HepG2 (cell line): Measurements from ENCODE around the gene GFPT1. TPM values are rescaled to one million over a fixed set of nuclear protein-coding genes. Genes with fewer than 3 reads are reported as not detected.

ENCODE experiments used
- ADNP ChIP-seq: sonication (generic); formaldehyde crosslinking; IDR thresholded peaks from 2 replicates; pipeline ENCODE4 v1.4.0; 2020; ENCODE audit warnings: missing genetic modification reagents
- ATF6 ChIP-seq: sonication (generic); formaldehyde crosslinking; conservative IDR thresholded peaks from 2 replicates; pipeline ENCODE4 v1.4.0; 2020; ENCODE audit warnings: missing genetic modification reagents
- CERS6 ChIP-seq: sonication (generic); formaldehyde crosslinking; IDR thresholded peaks from 2 replicates; pipeline ENCODE4 v1.5.0; 2020; ENCODE audit warnings: missing genetic modification reagents
- CTCF ChIP-seq: sonication (generic); formaldehyde crosslinking; IDR thresholded peaks from 2 replicates; pipeline ENCODE4 v1.5.0; 2020; ENCODE audit warnings: mild to moderate bottlenecking, missing genetic modification reagents, moderate library complexity
- DR1 ChIP-seq: sonication (generic); formaldehyde crosslinking; IDR thresholded peaks from 2 replicates; pipeline ENCODE4 v1.8.0; 2021; ENCODE audit warnings: mild to moderate bottlenecking, missing genetic modification reagents, inconsistent platforms
- HMGXB4 ChIP-seq, 2 experiments: sonication (generic) in 1 of 2; formaldehyde crosslinking in 1 of 2; IDR thresholded peaks; 2 replicates each; pipeline versions ENCODE4 v1.4.0 to v1.6.1; 2018 to 2020; ENCODE audit warnings: missing genetic modification reagents in 2 of 2, borderline replicate concordance in 1 of 2, low read depth in 1 of 2, mild to moderate bottlenecking in 1 of 2, missing biosample characterization in 1 of 2
- NCOA2 ChIP-seq: sonication (generic); formaldehyde crosslinking; IDR thresholded peaks from 2 replicates; pipeline ENCODE4 v1.8.0; 2022; ENCODE audit warnings: inconsistent platforms
- PHF21A ChIP-seq: sonication (generic); formaldehyde crosslinking; IDR thresholded peaks from 2 replicates; pipeline ENCODE4 v1.5.0; 2020; ENCODE audit warnings: mild to moderate bottlenecking, missing genetic modification reagents
- SAFB2 ChIP-seq: sonication (generic); formaldehyde crosslinking; IDR thresholded peaks from 2 replicates; pipeline ENCODE4 v1.5.1; 2020; ENCODE audit warnings: missing genetic modification reagents, low read depth, mild to moderate bottlenecking, borderline replicate concordance
- SALL1 ChIP-seq: sonication (generic); formaldehyde crosslinking; IDR thresholded peaks from 2 replicates; pipeline ENCODE4 v1.8.0; 2022; ENCODE audit warnings: mild to moderate bottlenecking, missing genetic modification reagents
- SAP130 ChIP-seq: IDR thresholded peaks from 2 replicates; pipeline ENCODE4 v1.6.1; 2016; ENCODE audit warnings: low read depth
- SMC3 ChIP-seq: IDR thresholded peaks from 2 replicates; pipeline ENCODE4 v1.6.1; 2011; ENCODE audit warnings: low read length, improper control_type of control experiment
- SOX13 ChIP-seq, 3 experiments: fragments of 450-650 bp in 1 of 3; sonication (generic) in 1 of 3; formaldehyde crosslinking in 1 of 3; IDR thresholded peaks in 2 of 3; conservative IDR thresholded peaks in 1 of 3; 2 replicates each; pipeline versions ENCODE4 v1.5.0 to v1.6.1; 2016 to 2020; ENCODE audit warnings: antibody characterized with exemption in 1 of 3, mild to moderate bottlenecking in 1 of 3, missing compliant biosample characterization in 1 of 3, missing genetic modification reagents in 1 of 3, moderate library complexity in 1 of 3
- SRY ChIP-seq: sonication (generic); formaldehyde crosslinking; IDR thresholded peaks from 2 replicates; pipeline ENCODE4 v1.8.0; 2022; ENCODE audit warnings: mild to moderate bottlenecking, missing genetic modification reagents
- TARDBP ChIP-seq: sonication (generic); formaldehyde crosslinking; IDR thresholded peaks from 2 replicates; pipeline ENCODE4 v1.8.0; 2022; ENCODE audit warnings: mild to moderate bottlenecking, missing genetic modification reagents
- TBP ChIP-seq: sonication (generic); formaldehyde crosslinking; IDR thresholded peaks from 2 replicates; pipeline ENCODE4 v1.5.0; 2020; ENCODE audit warnings: missing genetic modification reagents
- ZBTB33 ChIP-seq: sonication (generic); formaldehyde crosslinking; IDR thresholded peaks from 2 replicates; pipeline ENCODE4 v1.4.0; 2020; ENCODE audit warnings: missing genetic modification reagents
- ZNF136 ChIP-seq: sonication (generic); formaldehyde crosslinking; IDR thresholded peaks from 2 replicates; pipeline ENCODE4 v1.8.1; 2022; ENCODE audit warnings: low read depth, mild to moderate bottlenecking, moderate library complexity, missing genetic modification reagents
- ZNF607 ChIP-seq: sonication (generic); formaldehyde crosslinking; IDR thresholded peaks from 2 replicates; pipeline ENCODE4 v1.5.1; 2020; ENCODE audit warnings: missing genetic modification reagents, mild to moderate bottlenecking, borderline replicate concordance
- ZNF782 ChIP-seq: sonication (generic); formaldehyde crosslinking; IDR thresholded peaks from 2 replicates; pipeline ENCODE4 v1.4.0; 2020; ENCODE audit warnings: missing genetic modification reagents, mild to moderate bottlenecking, borderline replicate concordance
- polyA plus RNA-seq, 8 experiments: library from polyadenylated mRNA; depleted of rRNA in 3 of 8; stranded (reverse) in 7 of 8; unstranded in 1 of 8; fragments of >200 nt; fragmentation: Illumina TruSeq in 4 of 8; extraction: Trizol in 4 of 8; gene quantifications; 2 replicates each; pipeline versions ENCODE4 v1.2.1 to v1.2.3, GENCODE V29; 2011 to 2016; ENCODE audit warnings: low read depth in 4 of 8, missing spikeins in 1 of 8, mixed read lengths in 1 of 8; ENCODE audit not compliant: insufficient read depth in 1 of 8
- total RNA-seq, 5 experiments: library from RNA; depleted of rRNA; stranded (reverse); fragments of >200 nt; fragmentation: Illumina TruSeq; extraction: Trizol; gene quantifications; 2 replicates each; pipeline ENCODE4 v1.2.3, GENCODE V29; 2016; ENCODE audit warnings: low read depth in 1 of 5

The GFPT1 gene
- total and polyA plus RNA-seq, 2 of the 13 experiments (the other 11 are each of a cell fraction or from before 2014, with no cell fraction given) = 24.0 to 84.9 TPM

- TF ChIP-seq ZBTB33 (peak; percentile 55; the same call in 1 of the 2 replicates), HMGXB4 (CRISPR knock-in tag; IDR thresholded peaks at IDR 0.05; ENCODE audit: borderline replicate concordance in 1 of 2, low read depth in 1 of 2) (0 out of 4 replicates have a peak, but pooled peaks of 1 of the 2 experiments have one; percentile 19), SAFB2 (CRISPR knock-in tag) (no peak), TBP (CRISPR knock-in tag) (no peak), ZNF607 (CRISPR knock-in tag) (no peak), CTCF (CRISPR knock-in tag) (peak; percentile 64), NCOA2 (CRISPR knock-in tag) (no peak), ZNF136 (CRISPR knock-in tag) (no peak), PHF21A (CRISPR knock-in tag) (no peak), ADNP (CRISPR knock-in tag) (no peak), SAP130 (CRISPR knock-in tag) (no peak), SALL1 (no peak), CERS6 (CRISPR knock-in tag) (no peak), TARDBP (CRISPR knock-in tag) (no peak), SRY (CRISPR knock-in tag) (no peak), ATF6 (CRISPR knock-in tag) (no peak), ZNF782 (no peak), SOX13 (IDR thresholded peaks at IDR 0.05) (no peak), SOX13 (CRISPR knock-in tag; conservative IDR thresholded peaks at IDR 0.05 in 1 of 2, IDR thresholded peaks at IDR 0.05 in 1 of 2) (no peak), SMC3 (peak; percentile 17; the same call in 1 of the 2 replicates), DR1 (CRISPR knock-in tag) (no peak)
Measured at GRCh38 chr2:69375494-69376353, 11.3 kb downstream of the GFPT1 start (continued).
